Activated B cell treated with CpG ODN at 0.5 μM for 24 hours (primary cell): Measurements from ENCODE around the gene CALML4. TPM values are rescaled to one million over a fixed set of nuclear protein-coding genes. Genes with fewer than 3 reads are reported as not detected.

ENCODE experiments used
- ATAC-seq: fragments of 200-7000 bp; cut with Tn5 transposase; one replicate; pipeline ENCODE4 v1.10.0; 2021; ENCODE audit warnings: low read depth, mild to moderate bottlenecking, moderate library complexity
- CTCF ChIA-PET: fragments of 350-600 bp; sonication (Branson Sonifier 250); formaldehyde crosslinking; loops from one replicate; lab custom pipeline; 2021; ENCODE audit warnings: antibody characterized with exemption; lab: Charles Lee
- POLR2A ChIA-PET: fragments of 350-600 bp; sonication (Branson Sonifier 250); formaldehyde crosslinking; loops from one replicate; lab custom pipeline; 2021; ENCODE audit warnings: antibody characterized with exemption; lab: Charles Lee
- DNase-seq: peaks from one replicate; pipeline ENCODE4 v3.0.0; 2022
- H3K27ac Mint-ChIP-seq: one replicate; pipeline ENCODE4 v1.8.0; 2020; ENCODE audit warnings: mixed read lengths
- H3K27me3 Mint-ChIP-seq: one replicate; pipeline ENCODE4 v1.8.0; 2021; ENCODE audit warnings: mixed read lengths
- H3K36me3 Mint-ChIP-seq: one replicate; pipeline ENCODE4 v1.8.0; 2021; ENCODE audit warnings: low read depth, mixed read lengths
- H3K4me1 Mint-ChIP-seq: one replicate; pipeline ENCODE4 v1.8.0; 2021; ENCODE audit warnings: mixed read lengths
- H3K4me3 Mint-ChIP-seq: one replicate; pipeline ENCODE4 v1.8.0; 2020; ENCODE audit warnings: mild to moderate bottlenecking, mixed read lengths
- H3K9me3 Mint-ChIP-seq: one replicate; pipeline ENCODE4 v1.8.0; 2020; ENCODE audit warnings: mixed read lengths
- intact Hi-C: fragments of 100-400 bp; cut with micrococcal nuclease; formaldehyde crosslinking; loops from one replicate; pipeline ENCODE4 v1.15.1; 2024
- total RNA-seq: library from RNA; stranded (reverse); gene quantifications from 2 replicates; pipeline ENCODE4 v1.2.3, GENCODE V29; 2022
- TF ChIP-seq, protein P1 (sequence below): fragments of 200-600 bp; IDR thresholded peaks from one replicate; pipeline ENCODE4 v1.8.0; 2022; ENCODE audit warnings: antibody characterized with exemption, mild to moderate bottlenecking

CALML4 gene
- total RNA-seq, 1 donor from 2014 or later: 5.0 TPM

GRCh38 chr15:68209735-68210408, 4.7 kb upstream of the CALML4 start:
- Mint-ChIP-seq H3K27me3 (no peaks in the 10 kb centered on the region), H3K4me3 (peak overlapping the region; percentile 46), H3K9me3 (no peaks in the 10 kb centered on the region), H3K36me3 (peaks cover 13% of the 10 kb centered on the region), H3K4me1 (peaks cover 34% of the 10 kb centered on the region), H3K27ac (peak overlapping the region; percentile 56)
- no peak for DNase-seq
- POLR2A ChIA-PET: interaction anchor here (1.3 to 1.4 kb wide), 2 partner anchors 21 to 156 kb away, joined by 3 to 5 read pairs; partner anchors contain the start of gene PIAS1
- intact Hi-C loops: loop anchor here (1.0 kb wide), 3 partner anchors 19 to 370 kb away; partner anchors contain the start of genes CLN6 and RNU6-1
- TF ChIP-seq, protein P1, sequence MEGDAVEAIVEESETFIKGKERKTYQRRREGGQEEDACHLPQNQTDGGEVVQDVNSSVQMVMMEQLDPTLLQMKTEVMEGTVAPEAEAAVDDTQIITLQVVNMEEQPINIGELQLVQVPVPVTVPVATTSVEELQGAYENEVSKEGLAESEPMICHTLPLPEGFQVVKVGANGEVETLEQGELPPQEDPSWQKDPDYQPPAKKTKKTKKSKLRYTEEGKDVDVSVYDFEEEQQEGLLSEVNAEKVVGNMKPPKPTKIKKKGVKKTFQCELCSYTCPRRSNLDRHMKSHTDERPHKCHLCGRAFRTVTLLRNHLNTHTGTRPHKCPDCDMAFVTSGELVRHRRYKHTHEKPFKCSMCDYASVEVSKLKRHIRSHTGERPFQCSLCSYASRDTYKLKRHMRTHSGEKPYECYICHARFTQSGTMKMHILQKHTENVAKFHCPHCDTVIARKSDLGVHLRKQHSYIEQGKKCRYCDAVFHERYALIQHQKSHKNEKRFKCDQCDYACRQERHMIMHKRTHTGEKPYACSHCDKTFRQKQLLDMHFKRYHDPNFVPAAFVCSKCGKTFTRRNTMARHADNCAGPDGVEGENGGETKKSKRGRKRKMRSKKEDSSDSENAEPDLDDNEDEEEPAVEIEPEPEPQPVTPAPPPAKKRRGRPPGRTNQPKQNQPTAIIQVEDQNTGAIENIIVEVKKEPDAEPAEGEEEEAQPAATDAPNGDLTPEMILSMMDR: no peak
- CTCF ChIA-PET: interaction anchor here (0.7 to 1.4 kb wide), 3 partner anchors 10 to 1085 kb away, joined by 3 to 5 read pairs (median 4); no protein-coding TSS in a partner anchor
- ATAC-seq: peak; percentile 81

- Mint-ChIP-seq H3K36me3 (peaks cover 13% of the 10 kb centered on the region), H3K9me3 (no peaks in the 10 kb centered on the region), H3K27me3 (no peaks in the 10 kb centered on the region), H3K4me1 (peaks cover 34% of the 10 kb centered on the region), H3K27ac (no peak overlapping the region), H3K4me3 (no peak overlapping the region)
- DNase-seq (no peak), ATAC-seq (no peak)
- intact Hi-C loops: loop anchor here (1.0 kb wide), 2 partner anchors 20 to 369 kb away; partner anchors contain the start of genes CLN6 and RNU6-1
- TF ChIP-seq, protein P1: no peak
- ChIA-PET POLR2A (interaction anchor here (1.3 kb wide), 1 partner anchor 21 kb away, joined by 3 read pairs; no protein-coding TSS in a partner anchor), CTCF (no interaction called here)
Observed at GRCh38 chr15:68209272-68209671, 4.1 kb upstream of the CALML4 start.

- no peak overlapping the region for H3K4me3 Mint-ChIP-seq
- peaks cover 34% of the 10 kb centered on the region for H3K4me1 Mint-ChIP-seq
- peaks cover 8% of the 10 kb centered on the region for H3K36me3 Mint-ChIP-seq
- H3K27ac Mint-ChIP-seq: no peak overlapping the region
- TF ChIP-seq, protein P1: no peak
- no peaks in the 10 kb centered on the region for H3K9me3 Mint-ChIP-seq
- no peak for DNase-seq
- intact Hi-C loops: loop anchor here (1.0 kb wide), 2 partner anchors 21 to 368 kb away; partner anchors contain the start of genes CLN6 and RNU6-1
- H3K27me3 Mint-ChIP-seq: no peaks in the 10 kb centered on the region
- no peak for ATAC-seq
- CTCF ChIA-PET: no interaction called here
- POLR2A ChIA-PET: no interaction called here
Observed at GRCh38 chr15:68208636-68209240, 3.6 kb upstream of the CALML4 start.

DNA sequence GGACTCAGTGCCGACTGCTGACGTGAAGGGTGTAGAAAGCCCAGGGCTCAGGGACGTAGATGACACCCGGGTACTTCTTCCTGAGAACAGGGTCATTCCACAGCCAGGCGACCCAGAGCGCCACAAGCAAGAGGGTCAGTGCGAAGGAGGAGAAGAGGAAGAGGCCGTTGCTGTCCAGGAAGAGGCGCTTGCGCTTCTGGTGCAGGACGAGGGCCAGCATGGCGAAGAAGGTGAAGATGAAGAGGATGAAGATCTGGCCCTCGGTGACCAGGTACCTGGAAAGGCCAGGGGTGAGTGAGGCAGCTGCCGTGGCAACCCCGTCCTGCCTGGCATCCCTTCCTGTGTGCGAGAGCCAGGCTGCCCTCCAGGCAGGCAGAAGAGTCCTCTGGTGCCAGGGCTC, 3.0 kb upstream of the CALML4 start:
- DNase-seq: no peak
- intact Hi-C loops: no loop called here
- H3K9me3 Mint-ChIP-seq: no peaks in the 10 kb centered on the region
- peaks cover 7% of the 10 kb centered on the region for H3K36me3 Mint-ChIP-seq
- H3K27ac Mint-ChIP-seq: no peak overlapping the region
- peaks cover 34% of the 10 kb centered on the region for H3K4me1 Mint-ChIP-seq
- ChIA-PET POLR2A (no interaction called here), CTCF (no interaction called here)
- no peaks in the 10 kb centered on the region for H3K27me3 Mint-ChIP-seq
- no peak overlapping the region for H3K4me3 Mint-ChIP-seq
- ATAC-seq: no peak
- TF ChIP-seq, protein P1: no peak
